ENCODE data around the gene RHOT1.
"Not testable (repeated sequence)": the region's sequence is repeated elsewhere in the genome, so short reads cannot be mapped to it uniquely, and the experiment has no call there.

Gene RHOT1

GRCh38 chr17:32142038-32142856 lies at the start of gene RHOT1:
TSS of gene RHOT1 (plus strand) at chr17:32142502. CDS start at chr17:32142693, 191 bp downstream.
- Mint-ChIP-seq H3K4me3 (peak within 1 kb of the TSS; percentile 95), H3K4me1 (ENCODE audit: low read depth) (peaks cover 36% of the 10 kb centered on the region), H3K27me3 (no peaks in the 10 kb centered on the region), H3K36me3 (peaks cover 2% of the 10 kb centered on the region), H3K27ac (peak within 1 kb of the TSS; percentile 76), H3K9me3 (ENCODE audit: low read depth) (no peaks in the 10 kb centered on the region)

GRCh38 chr17:32099686-32100085 lies 42.6 kb upstream of the RHOT1 start:
- Mint-ChIP-seq H3K27ac (no peak overlapping the region), H3K4me1 (ENCODE audit: low read depth) (peaks cover 18% of the 10 kb centered on the region), H3K9me3 (ENCODE audit: low read depth) (no peaks in the 10 kb centered on the region), H3K27me3 (no peaks in the 10 kb centered on the region), H3K36me3 (peaks cover 2% of the 10 kb centered on the region), H3K4me3 (no peak overlapping the region)

- H3K4me1 Mint-ChIP-seq (ENCODE audit: low read depth) = peaks cover 19% of the 10 kb centered on the region
- H3K27ac Mint-ChIP-seq; H3K27me3 Mint-ChIP-seq; H3K4me3 Mint-ChIP-seq; H3K36me3 Mint-ChIP-seq; H3K9me3 Mint-ChIP-seq (ENCODE audit: low read depth): not testable (repeated sequence)
Measured at GRCh38 chr17:32100323-32100722, 42.0 kb upstream of the RHOT1 start.

- no peaks in the 10 kb centered on the region for H3K27me3 Mint-ChIP-seq
- peaks cover 2% of the 10 kb centered on the region for H3K36me3 Mint-ChIP-seq
- no peaks in the 10 kb centered on the region for H3K9me3 Mint-ChIP-seq (ENCODE audit: low read depth)
- H3K4me1 Mint-ChIP-seq (ENCODE audit: low read depth) = peaks cover 25% of the 10 kb centered on the region
- no peak overlapping the region for H3K27ac Mint-ChIP-seq
- H3K4me3 Mint-ChIP-seq = no peak overlapping the region
Measured at GRCh38 chr17:32100971-32101631, 41.2 kb upstream of the RHOT1 start.

- H3K4me1 Mint-ChIP-seq (ENCODE audit: low read depth) = peaks cover 32% of the 10 kb centered on the region
- no peak overlapping the region for H3K27ac Mint-ChIP-seq
- peaks cover 2% of the 10 kb centered on the region for H3K36me3 Mint-ChIP-seq
- H3K9me3 Mint-ChIP-seq (ENCODE audit: low read depth) = no peaks in the 10 kb centered on the region
- no peak overlapping the region for H3K4me3 Mint-ChIP-seq
- H3K27me3 Mint-ChIP-seq = no peaks in the 10 kb centered on the region
Measured at GRCh38 chr17:32102172-32102571, 40.1 kb upstream of the RHOT1 start.

GRCh38 chr17:32102646-32103186 lies 39.6 kb upstream of the RHOT1 start:
- Mint-ChIP-seq H3K4me3 (no peak overlapping the region), H3K9me3 (ENCODE audit: low read depth) (no peaks in the 10 kb centered on the region), H3K36me3 (peaks cover 2% of the 10 kb centered on the region), H3K27me3 (no peaks in the 10 kb centered on the region), H3K4me1 (ENCODE audit: low read depth) (peaks cover 37% of the 10 kb centered on the region), H3K27ac (no peak overlapping the region)

- no peaks in the 10 kb centered on the region for H3K9me3 Mint-ChIP-seq (ENCODE audit: low read depth)
- H3K4me3 Mint-ChIP-seq = no peak overlapping the region
- H3K36me3 Mint-ChIP-seq = peaks cover 2% of the 10 kb centered on the region
- H3K27me3 Mint-ChIP-seq = no peaks in the 10 kb centered on the region
- peak overlapping the region; percentile 97 for H3K27ac Mint-ChIP-seq
- peaks cover 42% of the 10 kb centered on the region for H3K4me1 Mint-ChIP-seq (ENCODE audit: low read depth)
Measured at GRCh38 chr17:32103476-32104113, 38.7 kb upstream of the RHOT1 start.

- Mint-ChIP-seq H3K36me3 (peaks cover 2% of the 10 kb centered on the region), H3K4me1 (ENCODE audit: low read depth) (peaks cover 42% of the 10 kb centered on the region), H3K27me3 (no peaks in the 10 kb centered on the region), H3K4me3 (peak overlapping the region; percentile 64), H3K9me3 (ENCODE audit: low read depth) (no peaks in the 10 kb centered on the region), H3K27ac (peak overlapping the region; percentile 97)
Measured at GRCh38 chr17:32104158-32104557, 38.1 kb upstream of the RHOT1 start.

GRCh38 chr17:32106471-32106981 lies 35.8 kb upstream of the RHOT1 start:
- H3K4me1 Mint-ChIP-seq (ENCODE audit: low read depth) = peaks cover 44% of the 10 kb centered on the region
- H3K4me3 Mint-ChIP-seq = peak overlapping the region; percentile 21
- not testable (repeated sequence) for H3K9me3 Mint-ChIP-seq (ENCODE audit: low read depth); H3K27me3 Mint-ChIP-seq; H3K36me3 Mint-ChIP-seq
- H3K27ac Mint-ChIP-seq = peak overlapping the region; percentile 51

- Mint-ChIP-seq H3K27ac (peak overlapping the region; percentile 37), H3K4me1 (ENCODE audit: low read depth) (peaks cover 44% of the 10 kb centered on the region), H3K4me3 (peak overlapping the region; percentile 35)
- not testable (repeated sequence) for H3K9me3 Mint-ChIP-seq (ENCODE audit: low read depth); H3K27me3 Mint-ChIP-seq; H3K36me3 Mint-ChIP-seq
Measured at GRCh38 chr17:32107194-32107593, 35.1 kb upstream of the RHOT1 start.

GRCh38 chr17:32110596-32110995 lies 31.7 kb upstream of the RHOT1 start:
- no peak overlapping the region for H3K27ac Mint-ChIP-seq
- H3K4me3 Mint-ChIP-seq = no peak overlapping the region
- no peaks in the 10 kb centered on the region for H3K27me3 Mint-ChIP-seq
- no peaks in the 10 kb centered on the region for H3K9me3 Mint-ChIP-seq (ENCODE audit: low read depth)
- peaks cover 32% of the 10 kb centered on the region for H3K4me1 Mint-ChIP-seq (ENCODE audit: low read depth)
- H3K36me3 Mint-ChIP-seq = no peaks in the 10 kb centered on the region

GRCh38 chr17:32111141-32111771 lies 31.0 kb upstream of the RHOT1 start:
- Mint-ChIP-seq H3K4me3 (no peak overlapping the region), H3K9me3 (ENCODE audit: low read depth) (no peaks in the 10 kb centered on the region), H3K4me1 (ENCODE audit: low read depth) (peaks cover 28% of the 10 kb centered on the region), H3K27ac (no peak overlapping the region), H3K27me3 (no peaks in the 10 kb centered on the region), H3K36me3 (no peaks in the 10 kb centered on the region)

- Mint-ChIP-seq H3K36me3 (no peaks in the 10 kb centered on the region), H3K27ac (no peak overlapping the region), H3K4me3 (no peak overlapping the region), H3K9me3 (ENCODE audit: low read depth) (no peaks in the 10 kb centered on the region), H3K27me3 (no peaks in the 10 kb centered on the region), H3K4me1 (ENCODE audit: low read depth) (peaks cover 24% of the 10 kb centered on the region)
Measured at GRCh38 chr17:32112416-32112815, 29.9 kb upstream of the RHOT1 start.

GRCh38 chr17:32114536-32114935 lies 27.8 kb upstream of the RHOT1 start:
- Mint-ChIP-seq H3K9me3 (ENCODE audit: low read depth) (no peaks in the 10 kb centered on the region), H3K4me1 (ENCODE audit: low read depth) (peaks cover 16% of the 10 kb centered on the region), H3K36me3 (no peaks in the 10 kb centered on the region), H3K27me3 (no peaks in the 10 kb centered on the region), H3K4me3 (no peak overlapping the region), H3K27ac (no peak overlapping the region)
